H1 (cell line): ENCODE results near the gene HMSD. TPM values are rescaled to one million over a fixed set of nuclear protein-coding genes. Genes with fewer than 3 reads are reported as not detected.

Experiments used
- CTCF ChIA-PET: fragments of 300-600 bp; sonication (Branson Sonifier 250); formaldehyde crosslinking; loops from one replicate; lab custom pipeline; 2021; ENCODE audit not compliant: partially characterized antibody; lab: Charles Lee
- POLR2A ChIA-PET: fragments of 300-600 bp; sonication (Branson Sonifier 250); formaldehyde crosslinking; loops from one replicate; lab custom pipeline; 2021; ENCODE audit warnings: inconsistent platforms; ENCODE audit not compliant: partially characterized antibody; lab: Charles Lee
- DNase-seq, 2 experiments: peaks; one replicate each; pipeline versions ENCODE4 v3.0.0 to v3.0.0-alpha.2; 2010 to 2022; ENCODE audit warnings: low spot score in 2 of 2, low read depth in 1 of 2, mixed read lengths in 1 of 2
- FAIRE-seq: peaks from 2 replicates; lab custom pipeline; 2011; peaks lifted over from hg19 to GRCh38; lab: Jason Lieb, UNC
- H2AFZ ChIP-seq: 2 replicates; pipeline ENCODE4 v1.8.1; 2012; ENCODE audit warnings: low read length, inconsistent platforms
- H2AK5ac ChIP-seq: 2 replicates; pipeline ENCODE4 v1.6.1; 2013; ENCODE audit warnings: low read depth, low read length
- H2BK120ac ChIP-seq: replicated peaks from 2 replicates; pipeline ENCODE3; 2013; ENCODE audit warnings: low read depth, low read length, inconsistent platforms
- H2BK12ac ChIP-seq: 2 replicates; pipeline ENCODE4 v1.6.1; 2013; ENCODE audit warnings: low read depth, low read length
- H2BK15ac ChIP-seq: 2 replicates; pipeline ENCODE4 v1.6.1; 2013; ENCODE audit warnings: low read length
- H2BK20ac ChIP-seq: 2 replicates; pipeline ENCODE4 v1.6.1; 2013; ENCODE audit warnings: low read length
- H2BK5ac ChIP-seq: 2 replicates; pipeline ENCODE4 v1.6.1; 2013; ENCODE audit warnings: low read depth, low read length
- H3K14ac ChIP-seq: 2 replicates; pipeline ENCODE4 v1.6.1; 2013; ENCODE audit warnings: inconsistent platforms; ENCODE audit not compliant: insufficient read length
- H3K18ac ChIP-seq: 2 replicates; pipeline ENCODE4 v1.6.1; 2013; ENCODE audit warnings: low read length; ENCODE audit errors: extremely low read depth
- H3K23ac ChIP-seq: 2 replicates; pipeline ENCODE4 v1.6.1; 2013; ENCODE audit warnings: inconsistent platforms; ENCODE audit not compliant: insufficient read length
- H3K23me2 ChIP-seq: 2 replicates; pipeline ENCODE4 v1.6.1; 2013; ENCODE audit warnings: low read depth, low read length
- H3K27ac ChIP-seq: 2 replicates; pipeline ENCODE4 v1.6.1; 2011; ENCODE audit warnings: low read depth, low read length, inconsistent platforms
- H3K27me3 ChIP-seq, 4 experiments: replicated peaks in 1 of 4; 1 replicate in 1 of 4; 2 replicates in 3 of 4; pipeline versions ENCODE4 v1.6.1 to v1.8.1; 2011 to 2013; ENCODE audit warnings: low read length in 3 of 4, mild to moderate bottlenecking in 3 of 4, inconsistent platforms in 2 of 4, mixed read lengths in 2 of 4, moderate library complexity in 1 of 4; ENCODE audit not compliant: control insufficient read depth in 3 of 4, insufficient read depth in 3 of 4; ENCODE audit errors: extremely low read depth in 1 of 4
- H3K36me3 ChIP-seq, 4 experiments: 2 replicates each; pipeline versions ENCODE4 v1.6.1 to v1.8.1; 2011 to 2013; ENCODE audit warnings: mild to moderate bottlenecking in 4 of 4, low read length in 3 of 4, moderate library complexity in 2 of 4, control low read depth in 1 of 4, inconsistent platforms in 1 of 4; ENCODE audit not compliant: insufficient read depth in 4 of 4, control insufficient read depth in 2 of 4
- H3K4ac ChIP-seq: replicated peaks from 2 replicates; pipeline ENCODE3; 2013; ENCODE audit warnings: low read length, low read depth, mixed read lengths, inconsistent platforms; ENCODE audit not compliant: insufficient read length
- H3K4me1 ChIP-seq, 4 experiments: replicated peaks in 1 of 4; 1 replicate in 1 of 4; 2 replicates in 3 of 4; pipeline versions ENCODE4 v1.6.1 to v1.8.1; 2011 to 2013; ENCODE audit warnings: low read length in 3 of 4, inconsistent platforms in 2 of 4, mixed read lengths in 1 of 4; ENCODE audit not compliant: insufficient read depth in 4 of 4, control insufficient read depth in 3 of 4
- H3K4me2 ChIP-seq, 2 experiments: 2 replicates each; pipeline versions ENCODE4 v1.6.1 to v1.8.1; 2011 to 2013; ENCODE audit warnings: low read depth in 2 of 2, low read length in 2 of 2, control low read depth in 1 of 2, inconsistent platforms in 1 of 2, mild to moderate bottlenecking in 1 of 2; ENCODE audit not compliant: insufficient read depth in 1 of 2
- H3K4me3 ChIP-seq, 4 experiments: fragments of 200-600, 300-600 bp in 1 of 4; sonication (generic), shearing (Covaris generic), sonication (Bioruptor Twin) in 1 of 4; 2 replicates each; pipeline versions ENCODE4 v1.5.1 to v1.8.1; 2011 to 2016; ENCODE audit warnings: low read length in 4 of 4, low read depth in 3 of 4, control low read depth in 2 of 4, inconsistent platforms in 2 of 4, mild to moderate bottlenecking in 2 of 4, mixed read lengths in 1 of 4, moderate library complexity in 1 of 4; ENCODE audit not compliant: insufficient read depth in 2 of 4; ENCODE audit errors: extremely low read depth in 1 of 4
- H3K56ac ChIP-seq: replicated peaks from 2 replicates; pipeline ENCODE3; 2013; ENCODE audit warnings: low read depth, mild to moderate bottlenecking, mixed read lengths, low read length, inconsistent platforms; ENCODE audit not compliant: insufficient read length
- H3K79me1 ChIP-seq: 2 replicates; pipeline ENCODE4 v1.6.1; 2013; ENCODE audit warnings: low read depth, low read length, control low read depth
- H3K79me2 ChIP-seq, 2 experiments: 2 replicates each; pipeline versions ENCODE4 v1.6.1 to v1.8.1; 2012 to 2013; ENCODE audit warnings: low read length in 2 of 2, mild to moderate bottlenecking in 2 of 2, inconsistent platforms in 1 of 2; ENCODE audit not compliant: insufficient read depth in 2 of 2, control insufficient read depth in 1 of 2
- H3K9ac ChIP-seq, 4 experiments: replicated peaks in 1 of 4; 1 replicate in 1 of 4; 2 replicates in 3 of 4; pipeline versions ENCODE4 v1.6.1 to v1.8.1; 2011 to 2013; ENCODE audit warnings: low read depth in 3 of 4, low read length in 3 of 4, control low read depth in 2 of 4, mild to moderate bottlenecking in 2 of 4, moderate library complexity in 2 of 4, inconsistent platforms in 1 of 4; ENCODE audit errors: extremely low read depth in 1 of 4
- H3K9me3 ChIP-seq, 2 experiments: 2 replicates each; pipeline versions ENCODE4 v1.6.1 to v1.8.1; 2012 to 2013; ENCODE audit warnings: mild to moderate bottlenecking in 2 of 2, moderate library complexity in 2 of 2, control low read depth in 1 of 2, inconsistent platforms in 1 of 2, low read depth in 1 of 2, low read length in 1 of 2, mixed read lengths in 1 of 2; ENCODE audit not compliant: insufficient read depth in 2 of 2
- H4K20me1 ChIP-seq, 2 experiments: replicated peaks in 1 of 2; 2 replicates each; pipeline versions ENCODE3 to v1.8.1; 2011 to 2013; ENCODE audit warnings: inconsistent platforms in 2 of 2, low read length in 2 of 2, mild to moderate bottlenecking in 1 of 2; ENCODE audit not compliant: insufficient read depth in 2 of 2, control insufficient read depth in 1 of 2
- H4K5ac ChIP-seq: 2 replicates; pipeline ENCODE4 v1.6.1; 2013; ENCODE audit warnings: low read length, low read depth, mixed read lengths, inconsistent platforms; ENCODE audit not compliant: insufficient read length
- H4K8ac ChIP-seq: 2 replicates; pipeline ENCODE4 v1.8.0; 2013; ENCODE audit warnings: mild to moderate bottlenecking, moderate library complexity, low read length, inconsistent platforms; ENCODE audit not compliant: insufficient read depth; ENCODE audit errors: extremely low read depth
- H4K91ac ChIP-seq: replicated peaks from 2 replicates; pipeline ENCODE3; 2013; ENCODE audit warnings: low read length, mixed read lengths, inconsistent platforms; ENCODE audit not compliant: insufficient read length
- CBX5 ChIP-seq: fragments of 300-800, 300-1000 bp; sonication (generic); IDR thresholded peaks from 2 replicates; pipeline ENCODE4 v1.7.1; 2016; ENCODE audit warnings: antibody characterized with exemption, low read length, low read depth
- CHD2 ChIP-seq: IDR thresholded peaks from 2 replicates; pipeline ENCODE4 v1.6.1; 2012; ENCODE audit warnings: low read length, improper control_type of control experiment
- EGR1 ChIP-seq: IDR thresholded peaks from 2 replicates; pipeline ENCODE4 v1.6.1; 2011; ENCODE audit warnings: low read depth, low read length, borderline replicate concordance
- FOSL1 ChIP-seq: IDR thresholded peaks from 2 replicates; pipeline ENCODE4 v1.6.1; 2011; ENCODE audit warnings: mild to moderate bottlenecking, low read depth, low read length, moderate library complexity; ENCODE audit not compliant: insufficient read depth
- GABPA ChIP-seq: IDR thresholded peaks from 2 replicates; pipeline ENCODE4 v1.6.1; 2011; ENCODE audit warnings: mild to moderate bottlenecking, low read length, moderate library complexity, borderline replicate concordance; ENCODE audit not compliant: insufficient read depth
- HDAC6 ChIP-seq: IDR thresholded peaks from one replicate; pipeline ENCODE4 v1.7.1; 2012; ENCODE audit warnings: low read depth, mild to moderate bottlenecking, inconsistent platforms, low read length, moderate library complexity
- JUN ChIP-seq: IDR thresholded peaks from 2 replicates; pipeline ENCODE4 v1.6.1; 2011; ENCODE audit warnings: low read depth, mild to moderate bottlenecking, improper control_type of control experiment, low read length
- POU5F1 ChIP-seq: IDR thresholded peaks from 2 replicates; pipeline ENCODE4 v1.6.1; 2011; ENCODE audit warnings: low read depth, mild to moderate bottlenecking, low read length, moderate library complexity
- RAD21 ChIP-seq, 2 experiments: IDR thresholded peaks in 1 of 2; conservative IDR thresholded peaks in 1 of 2; 2 replicates each; pipeline ENCODE4 v1.6.1; 2011; ENCODE audit warnings: low read depth in 2 of 2, low read length in 2 of 2, improper control_type of control experiment in 1 of 2, inconsistent platforms in 1 of 2, mild to moderate bottlenecking in 1 of 2, moderate library complexity in 1 of 2
- TBP ChIP-seq: IDR thresholded peaks from 2 replicates; pipeline ENCODE4 v1.6.1; 2011; ENCODE audit warnings: low read depth, low read length, improper control_type of control experiment
- ZNF274 ChIP-seq: IDR thresholded peaks from 2 replicates; pipeline ENCODE4 v1.7.0; 2012; ENCODE audit warnings: low read length, borderline replicate concordance; ENCODE audit errors: extremely low read depth
- WGBS, 2 experiments: shearing (Covaris generic) in 1 of 2; methylation state at CpG; one replicate each; pipeline versions ENCODE4 v1.1.6 to v1.1.7; 2013 to 2015; ENCODE audit warnings: low lambda C conversion rate in 2 of 2, mixed read lengths in 2 of 2, inconsistent platforms in 1 of 2, low coverage in 1 of 2, missing lambda C conversion rate in 1 of 2; ENCODE audit not compliant: insufficient replicate concordance in 2 of 2, insufficient coverage in 1 of 2, insufficient read length in 1 of 2; ENCODE audit errors: extremely low coverage in 1 of 2, missing lambda C conversion rate in 1 of 2; 5-methylcytosine and 5-hydroxymethylcytosine counted together
- polyA plus RNA-seq, 7 experiments: library from polyadenylated mRNA; depleted of rRNA in 3 of 7; stranded (reverse) in 5 of 7; unstranded in 2 of 7; fragments of >200 nt in 5 of 7; fragments of 200-250 nt in 2 of 7; gene quantifications; 1 replicate in 5 of 7; 2 replicates in 1 of 7; 4 replicates in 1 of 7; pipeline versions ENCODE4 v1.2.1 to v1.2.3, GENCODE V29; 2011 to 2013; ENCODE audit warnings: missing spikeins in 2 of 7, mixed read lengths in 2 of 7
- total RNA-seq: library from RNA; stranded (reverse); fragmentation: NEBNext Ultra II Directional; extraction: Animal tissue kit (Norgen Biotek cat#: 25700); gene quantifications from 2 replicates; pipeline ENCODE4 v1.2.1, GENCODE V29; 2021

HMSD gene
- total and polyA plus RNA-seq, 2 of the 8 experiments (the other 6 are each of a cell fraction or from before 2014, with no cell fraction given) = 1.3 to 3.0 TPM

- Histone ChIP-seq H4K8ac (no peak overlapping the region), H4K91ac (no peak overlapping the region), H2BK120ac (no peak overlapping the region), H3K56ac (no peak overlapping the region), H2BK15ac (no peak overlapping the region), H3K36me3 (no peaks in the 10 kb centered on the region), H3K4me1 (no peaks in the 10 kb centered on the region), H3K9ac (no peak overlapping the region), H2AFZ (no peak overlapping the region), H3K4ac (no peak overlapping the region), H3K23me2 (no peaks in the 10 kb centered on the region), H3K23ac (no peak overlapping the region), H2AK5ac (no peak overlapping the region), H3K79me2 (no peaks in the 10 kb centered on the region), H4K20me1 (peaks cover 0 to 1% of the 10 kb centered on the region in 2 experiments), H2BK20ac (no peak overlapping the region), H3K79me1 (no peaks in the 10 kb centered on the region; the same call in 1 of the 2 replicates), H3K27me3 (peaks cover 16 to 46% (median 29%) of the 10 kb centered on the region in 4 experiments), H4K5ac (no peak overlapping the region), H3K18ac (no peak overlapping the region), H3K4me2 (no peak overlapping the region), H3K4me3 (no peak overlapping the region), H2BK12ac (no peak overlapping the region), H2BK5ac (no peak overlapping the region), H3K14ac (no peak overlapping the region), H3K27ac (no peak overlapping the region), H3K9me3 (no peaks in the 10 kb centered on the region)
- WGBS, 2 experiments = 89% methylated on average over 7 of the region's 7 CpGs; no CpG with 5 or more reads in 1 of the 2 experiments
- POLR2A ChIA-PET = no interaction called here
- CTCF ChIA-PET = interaction anchor here (0.8 to 2.0 kb wide), 7 partner anchors 13 to 42 kb away, joined by 3 to 14 read pairs (median 4); no protein-coding TSS in a partner anchor
- FAIRE-seq (no peak), DNase-seq (no peak)
- no peak for TF ChIP-seq TBP
- TF ChIP-seq GABPA = no peak
- no peak for TF ChIP-seq RAD21 (IDR thresholded peaks at IDR 0.05 in 1 of 2, conservative IDR thresholded peaks at IDR 0.05 in 1 of 2; ENCODE audit: low read depth in 2 of 2, low read length in 2 of 2)
- no peak for TF ChIP-seq POU5F1
- no peak for TF ChIP-seq FOSL1
- TF ChIP-seq EGR1 = no peak
- no peak for TF ChIP-seq HDAC6
- no peak for TF ChIP-seq CHD2
- no peak for TF ChIP-seq CBX5
- TF ChIP-seq ZNF274 = no peak
- no peak for TF ChIP-seq JUN
Measured at GRCh38 chr18:63980027-63980426, 30.9 kb downstream of the HMSD start.
